ENCODE results near the gene THUMPD3.

The THUMPD3 gene

GRCh38 chr3:9398700-9399336 lies 36.0 kb downstream of the THUMPD3 start:
- no peak for DNase-seq

GRCh38 chr3:9399337-9399703 lies 36.5 kb downstream of the THUMPD3 start:
- DNase-seq: no peak

- peak; percentile 21 for DNase-seq
Measured at GRCh38 chr3:9399746-9400145, 36.9 kb downstream of the THUMPD3 start.

- DNase-seq: no peak
Measured at GRCh38 chr3:9400616-9401015, 37.8 kb downstream of the THUMPD3 start.

GRCh38 chr3:9401986-9402385 lies 39.1 kb downstream of the THUMPD3 start:
- DNase-seq: no peak

- DNase-seq: no peak
Measured at GRCh38 chr3:9402410-9403228, 39.8 kb downstream of the THUMPD3 start.

- no peak for DNase-seq
Measured at GRCh38 chr3:9403463-9403862, 40.6 kb downstream of the THUMPD3 start.

- DNase-seq: no peak
Measured at GRCh38 chr3:9404680-9405079, 41.8 kb downstream of the THUMPD3 start.

GRCh38 chr3:9405756-9406155 lies 42.9 kb downstream of the THUMPD3 start:
- no peak for DNase-seq

GRCh38 chr3:9406856-9407626 lies 44.2 kb downstream of the THUMPD3 start:
- DNase-seq: no peak

GRCh38 chr3:9408061-9408460 lies 45.2 kb downstream of the THUMPD3 start:
- DNase-seq: no peak

GRCh38 chr3:9408546-9408945 lies 45.7 kb downstream of the THUMPD3 start:
- DNase-seq: no peak

GRCh38 chr3:9409981-9410854 lies 47.4 kb downstream of the THUMPD3 start:
- no peak for DNase-seq

GRCh38 chr3:9411302-9411701 lies 48.4 kb downstream of the THUMPD3 start:
- no peak for DNase-seq

- DNase-seq: no peak
Measured at GRCh38 chr3:9412293-9412692, 49.4 kb downstream of the THUMPD3 start.

GRCh38 chr3:9414826-9415225 lies 52.0 kb downstream of the THUMPD3 start:
- DNase-seq: no peak

GRCh38 chr3:9415485-9416138 lies 52.8 kb downstream of the THUMPD3 start:
- no peak for DNase-seq

GRCh38 chr3:9416139-9416780 lies 53.4 kb downstream of the THUMPD3 start:
- no peak for DNase-seq

- DNase-seq: no peak
Measured at GRCh38 chr3:9420850-9421549, 58.1 kb downstream of the THUMPD3 start.

- no peak for DNase-seq
Measured at GRCh38 chr3:9422712-9423424, 60.0 kb downstream of the THUMPD3 start.

Data from stimulated activated CD8-positive, alpha-beta memory T cell treated with anti-CD3 and anti-CD28 coated beads, Interleukin-4, amount 100 ng/mL, for 48 hours (primary cell).